Measurements from ENCODE around the gene CENPS.

The CENPS gene

DNA sequence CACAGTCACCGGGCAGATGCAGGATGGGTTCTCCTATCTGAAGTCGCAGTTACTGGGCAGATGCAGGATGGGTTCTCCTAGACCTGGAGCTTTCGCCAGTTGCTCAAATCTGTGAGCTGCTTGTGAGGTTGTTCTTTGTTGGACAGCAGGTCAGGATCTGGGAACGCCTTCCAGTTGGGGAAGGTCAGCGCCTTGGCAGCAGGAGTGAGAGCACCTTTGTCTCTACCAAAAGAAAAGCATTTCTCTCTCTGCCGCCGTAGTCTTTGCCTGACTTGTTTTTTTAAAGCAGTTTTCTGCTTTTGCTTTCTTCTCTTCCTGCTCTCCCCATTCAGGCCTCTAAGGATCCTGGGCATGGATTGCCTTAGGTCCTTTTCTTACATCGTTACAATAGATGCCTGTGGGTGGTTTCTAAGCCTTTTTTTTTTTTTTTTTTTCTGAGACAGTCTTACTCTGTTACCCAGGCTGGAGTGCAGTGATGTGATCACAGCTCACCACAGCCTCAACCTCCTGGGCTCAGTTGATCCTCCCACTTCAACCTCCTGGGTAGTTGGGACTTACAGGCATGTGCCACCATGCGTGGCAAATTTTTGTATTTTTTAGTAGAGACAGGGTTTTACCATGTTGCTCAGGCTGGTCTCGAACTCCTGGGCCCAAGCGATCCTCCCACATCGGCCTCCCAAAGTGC is 60.2 kb downstream of the CENPS start:
- Histone ChIP-seq H3K27ac (replicated peaks) (no peak overlapping the region), H3K4me3 (replicated peaks; ENCODE audit: insufficient read depth, low read length) (no peak overlapping the region), H3K27me3 (ENCODE audit: insufficient read depth, poor library complexity, severe bottlenecking) (no peaks in the 10 kb centered on the region)
- TF ChIP-seq GABPA (IDR thresholded peaks at IDR 0.05; ENCODE audit: low read depth) (no peak), REST (IDR thresholded peaks at IDR 0.05; ENCODE audit: insufficient replicate concordance, low read depth) (no peak), SPI1 (IDR thresholded peaks at IDR 0.05; ENCODE audit: borderline replicate concordance, low read depth) (no peak), POLR2AphosphoS5 (IDR thresholded peaks at IDR 0.05; ENCODE audit: low read depth) (no peak), CTCF (IDR thresholded peaks at IDR 0.05; ENCODE audit: insufficient read depth, low read length) (no peak)
- DNase-seq (ENCODE audit: low read depth in 1 of 2, low spot score in 1 of 2), result no peak

Data from HL-60 (cell line).